ENCODE measurements around the gene RBM4. TPM values are rescaled to one million over a fixed set of nuclear protein-coding genes. Genes with fewer than 3 reads are reported as not detected.
"Not testable (repeated sequence)": the region's sequence is repeated elsewhere in the genome, so short reads cannot be mapped to it uniquely, and the experiment has no call there.

RBM4 gene
- total RNA-seq, 1 donor from 2014 or later: 60.1 TPM

GRCh38 chr11:66639066-66639813, 737 bp downstream of the RBM4 start:
- intact Hi-C loops (cut with DNase I): loop anchor here (5.0 kb wide), 1 partner anchor 38 kb away; the partner anchor contains the start of gene RBM4B
- no peak for DNase-seq (ENCODE audit: low spot score)

GRCh38 chr11:66639814-66640340, 1.4 kb downstream of the RBM4 start:
- intact Hi-C loops (cut with DNase I): loop anchor here (5.0 kb wide), 1 partner anchor 37 kb away; the partner anchor contains the start of gene RBM4B

GRCh38 chr11:66641834-66642233, 3.3 kb downstream of the RBM4 start:
- DNase-seq (ENCODE audit: low spot score): no peak
- intact Hi-C loops (cut with DNase I): no loop called here

More at GRCh38 chr11:66639814-66640340, 1.4 kb downstream of the RBM4 start:
- DNase-seq (ENCODE audit: low spot score): not testable (repeated sequence)

- DNase-seq (ENCODE audit: low spot score): no peak
- intact Hi-C loops (cut with DNase I): no loop called here
Measured at GRCh38 chr11:66643745-66644437, 5.4 kb downstream of the RBM4 start.

GRCh38 chr11:66646828-66647227, 8.3 kb downstream of the RBM4 start:
- intact Hi-C loops (cut with DNase I): no loop called here
- DNase-seq (ENCODE audit: low spot score): no peak

DNA sequence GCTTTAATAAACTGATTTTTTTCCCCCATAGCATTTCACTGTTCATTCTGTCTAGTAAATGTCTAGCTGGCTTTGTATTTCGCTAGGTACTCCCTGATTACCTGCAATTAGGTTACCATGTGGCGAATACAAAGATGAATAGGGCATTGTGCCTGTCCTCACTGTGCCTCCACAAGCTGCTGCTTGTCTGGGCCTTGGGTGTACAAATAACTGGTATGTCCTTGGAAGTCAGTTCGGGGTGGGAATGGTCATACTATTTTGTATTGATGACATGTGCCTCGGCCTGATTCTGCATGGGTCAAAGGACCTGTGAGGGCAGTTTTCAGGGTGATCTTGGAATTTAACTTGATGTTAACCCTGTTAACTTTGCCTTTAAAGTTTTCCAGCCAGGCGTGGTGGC, 11.4 kb downstream of the RBM4 start:
- DNase-seq (ENCODE audit: low spot score): no peak
- intact Hi-C loops (cut with DNase I): no loop called here

GRCh38 chr11:66651016-66651415, 12.5 kb downstream of the RBM4 start:
- DNase-seq (ENCODE audit: low spot score): no peak
- intact Hi-C loops (cut with DNase I): no loop called here

DNA sequence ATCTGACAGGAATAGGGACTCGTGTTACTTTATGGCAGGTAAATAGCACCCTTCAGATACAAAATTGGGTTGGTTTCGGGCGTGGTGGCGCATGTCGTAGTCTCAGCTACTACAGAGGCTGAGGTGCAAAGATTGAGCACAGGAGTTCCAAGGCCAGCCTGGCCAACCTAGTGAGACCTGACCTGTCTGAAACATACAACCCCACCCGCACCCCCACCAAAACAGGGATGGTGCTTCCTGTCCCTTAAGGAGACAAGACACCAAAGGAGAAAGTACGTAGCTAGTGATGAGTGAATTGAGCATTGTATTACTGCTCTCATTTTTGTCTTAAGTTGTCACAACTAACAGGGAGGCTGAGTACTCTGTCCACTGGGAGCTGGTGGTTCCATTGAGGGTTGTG, 14.1 kb downstream of the RBM4 start:
- intact Hi-C loops (cut with DNase I): no loop called here
- no peak for DNase-seq (ENCODE audit: low spot score)

GRCh38 chr11:66653123-66653522, 14.6 kb downstream of the RBM4 start:
- DNase-seq (ENCODE audit: low spot score): no peak
- intact Hi-C loops (cut with DNase I): no loop called here

DNA sequence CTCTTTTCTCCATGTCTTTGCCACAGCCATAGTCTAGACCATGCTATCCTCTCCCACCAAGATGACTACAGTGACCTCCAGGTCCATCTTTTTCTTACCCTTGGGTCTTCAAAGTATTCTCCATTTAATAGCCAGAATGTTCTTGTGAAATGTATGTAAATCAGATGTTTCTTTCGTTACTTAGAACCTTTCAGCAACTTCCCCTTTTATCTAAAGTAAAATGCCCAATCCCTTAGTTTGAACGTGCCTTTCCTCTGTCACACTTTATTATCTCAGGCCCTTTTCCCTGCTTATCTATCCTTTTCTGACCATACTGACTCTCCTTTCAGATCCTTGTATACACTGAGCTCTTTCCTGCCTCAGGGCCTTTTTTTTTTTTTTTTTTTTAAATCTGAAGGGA, 21.3 kb downstream of the RBM4 start:
- intact Hi-C loops (cut with DNase I): no loop called here
- no peak for DNase-seq (ENCODE audit: low spot score)

DNA sequence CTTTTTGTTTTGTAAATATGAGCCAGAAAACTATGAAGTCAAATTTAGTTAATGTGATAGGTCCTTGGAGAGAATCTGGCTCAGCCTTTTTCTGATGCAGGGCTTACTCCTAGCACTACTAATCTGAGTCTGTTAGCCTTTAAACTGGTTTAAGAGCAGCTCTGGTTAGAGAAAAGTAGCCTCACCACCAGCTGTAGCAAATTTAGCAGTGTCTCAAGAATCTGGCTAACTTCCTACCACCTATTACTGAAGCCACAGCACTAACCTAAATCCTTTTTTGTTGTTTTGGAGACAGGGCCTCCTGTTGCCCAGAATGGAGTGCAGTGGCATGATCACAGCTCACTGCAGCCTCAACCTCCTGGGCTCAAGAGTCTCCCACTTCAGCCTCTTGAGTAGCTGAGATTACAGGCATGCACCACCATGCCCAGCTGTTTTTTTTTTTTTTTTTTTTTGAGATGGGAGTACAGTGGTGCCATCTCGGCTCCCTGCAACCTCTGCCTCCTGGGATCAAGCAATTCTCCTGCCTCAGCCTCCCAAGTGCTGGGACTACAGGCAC, 25.3 kb downstream of the RBM4 start:
- intact Hi-C loops (cut with DNase I): no loop called here
- no peak for DNase-seq (ENCODE audit: low spot score)

- DNase-seq (ENCODE audit: low spot score): no peak
- intact Hi-C loops (cut with DNase I): no loop called here
Measured at GRCh38 chr11:66665369-66665768, 26.9 kb downstream of the RBM4 start.

- intact Hi-C loops (cut with DNase I): no loop called here
- no peak for DNase-seq (ENCODE audit: low spot score)
Measured at GRCh38 chr11:66670816-66671215, 32.3 kb downstream of the RBM4 start.

DNA sequence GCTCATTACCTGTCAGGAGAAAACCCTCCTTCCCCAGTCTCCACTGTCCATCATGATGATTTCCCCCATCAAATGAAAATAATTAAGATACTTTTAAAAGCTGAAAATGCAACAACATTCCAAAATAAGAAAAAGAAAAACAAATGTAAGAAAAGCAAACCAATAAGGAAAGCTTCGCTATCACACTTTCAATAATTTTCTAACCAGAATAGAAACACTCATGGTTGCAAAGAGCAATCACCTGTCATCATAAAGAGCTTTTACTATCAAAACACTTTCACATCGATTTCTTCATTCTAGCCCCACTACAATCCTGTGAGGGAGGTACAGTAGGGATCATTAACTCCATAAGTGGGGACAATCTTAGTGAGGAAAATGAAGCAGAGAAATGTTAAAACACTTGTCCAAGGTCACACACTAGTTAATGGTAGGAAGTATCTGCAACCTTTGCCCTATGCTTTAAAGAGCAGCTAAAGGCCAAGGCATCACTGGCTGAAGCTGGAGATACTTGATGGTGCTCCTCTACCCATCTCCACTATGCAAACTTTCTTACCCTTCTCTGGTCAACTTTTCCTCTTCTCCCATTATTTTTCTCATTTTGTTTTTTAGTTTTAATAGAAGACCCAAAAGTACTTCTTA, 36.6 kb downstream of the RBM4 start:
- intact Hi-C loops (cut with DNase I): loop anchor here (5.0 kb wide), 4 partner anchors 38 to 268 kb away; partner anchors contain the start of genes CCDC87, CCS, MRPL11 and RBM4
- no peak for DNase-seq (ENCODE audit: low spot score)

DNA sequence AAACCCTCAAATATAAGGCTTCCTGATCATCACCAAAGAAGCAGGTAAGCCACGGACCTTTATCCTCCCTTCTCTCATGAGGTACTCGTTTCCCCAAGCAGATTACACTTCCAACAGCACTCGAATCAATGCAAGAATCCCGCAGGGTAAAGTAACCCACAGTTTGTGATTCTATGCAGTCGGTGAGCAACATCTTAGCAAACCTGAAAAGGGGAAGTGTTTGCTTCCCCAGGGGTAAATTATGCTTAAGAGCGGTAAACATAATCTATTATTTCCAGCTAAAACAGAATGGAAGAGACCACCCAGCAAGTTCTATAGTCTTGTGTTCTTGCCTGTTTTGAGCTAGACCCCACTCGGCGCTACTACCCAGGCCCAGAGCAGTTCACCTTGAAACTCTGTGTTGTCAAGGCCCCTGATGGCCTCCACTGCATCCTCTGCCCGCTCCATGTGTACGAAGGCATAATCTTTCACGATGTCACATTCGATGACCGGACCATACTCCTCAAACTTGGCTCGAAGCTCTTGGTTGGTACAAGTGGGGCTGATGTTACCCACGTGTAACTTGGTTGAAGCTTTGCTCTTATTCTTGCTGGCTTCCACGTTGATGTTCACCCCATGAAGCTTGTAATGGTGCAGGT, 37.9 kb downstream of the RBM4 start:
- intact Hi-C loops (cut with DNase I): loop anchor here (5.0 kb wide), 4 partner anchors 39 to 269 kb away; partner anchors contain the start of genes CCDC87, CCS, MRPL11 and RBM4
- DNase-seq (ENCODE audit: low spot score): no peak

DNA sequence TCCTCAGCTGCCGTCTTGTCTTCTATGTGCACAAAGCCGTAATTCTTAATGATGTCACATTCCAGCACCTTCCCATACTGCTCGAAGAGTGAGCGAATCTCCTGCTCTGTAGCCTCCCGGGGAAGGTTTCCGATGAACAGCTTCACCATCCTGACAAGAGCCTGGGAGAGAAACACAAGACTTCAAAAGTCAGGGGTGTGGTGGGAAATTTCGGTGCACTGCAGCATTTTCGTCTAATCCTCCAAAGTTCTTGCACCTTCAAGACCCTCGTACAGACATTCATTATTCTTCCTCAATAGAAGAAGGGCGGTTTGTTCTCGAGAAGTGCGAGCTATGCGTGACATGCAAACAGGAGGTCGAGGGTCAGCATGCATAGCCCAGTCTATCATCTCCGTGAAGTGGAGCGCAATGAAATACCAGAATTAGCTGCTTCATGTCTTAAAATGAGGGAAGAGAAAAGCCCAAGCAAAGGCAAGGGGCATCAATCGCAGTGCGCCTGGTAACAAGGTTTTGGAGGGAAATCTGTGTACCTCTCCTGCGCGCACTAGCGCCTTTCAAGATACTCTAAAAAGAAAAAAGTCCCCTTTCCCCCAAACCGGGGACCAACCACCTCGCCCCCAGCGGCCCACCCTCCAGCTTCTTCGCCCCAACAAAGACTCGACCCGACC, 38.6 kb downstream of the RBM4 start:
- DNase-seq (ENCODE audit: low spot score): no peak

DNA sequence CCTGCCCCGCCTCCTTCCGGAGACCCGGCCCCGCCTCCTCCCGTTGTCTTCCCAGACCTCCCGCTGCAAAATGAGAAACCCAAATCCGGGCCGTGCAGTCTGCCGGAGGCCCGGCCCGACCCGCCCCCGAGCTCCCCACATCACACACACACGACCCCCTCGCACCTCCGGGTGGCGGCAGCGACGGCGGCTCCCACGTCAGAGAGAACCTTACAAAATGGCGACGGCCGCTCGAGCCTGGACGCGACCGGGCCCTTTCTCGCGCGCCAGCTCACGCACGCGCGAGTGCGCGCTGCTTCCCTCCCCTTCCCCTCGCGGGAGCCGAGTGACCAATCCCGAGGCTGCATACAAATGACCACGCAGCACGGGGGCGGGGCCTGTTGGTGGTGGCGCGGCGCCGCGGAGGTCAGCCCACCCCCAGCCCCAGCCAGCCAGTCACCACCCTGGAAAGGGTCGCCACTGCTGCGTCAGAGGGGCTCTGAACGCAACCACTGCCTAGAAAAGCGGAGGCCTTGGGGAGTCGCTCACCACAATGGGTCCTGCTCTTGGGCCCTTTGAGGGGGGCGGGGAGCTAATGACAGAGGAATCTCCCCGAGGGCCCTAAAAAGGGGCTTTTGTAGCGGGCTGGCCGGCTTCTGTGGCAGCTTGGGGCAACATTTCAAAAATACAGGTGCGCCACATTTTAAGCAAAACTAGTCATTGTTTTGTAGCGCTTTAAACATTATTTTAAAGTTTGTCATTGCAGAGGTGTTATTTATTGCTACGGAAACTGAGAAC, 39.3 kb downstream of the RBM4 start, which contains the start of gene RBM4B:
Gene RBM4B (minus strand): TSS at position 289 of the 777 bp plus-strand sequence. CDS start 808 bp downstream, outside the sequence.
- intact Hi-C loops (cut with DNase I): loop anchor here (1.0 to 5.0 kb wide), 6 partner anchors 40 to 270 kb away; partner anchors contain the start of genes CCDC87, CCS, MRPL11 and RBM14
- peak; percentile 98 for DNase-seq (ENCODE audit: low spot score)

More for the DNA sequence above, 38.6 kb downstream of the RBM4 start:
- intact Hi-C loops (cut with DNase I): loop anchor here (5.0 kb wide), 4 partner anchors 40 to 270 kb away; partner anchors contain the start of genes CCDC87, CCS, MRPL11 and RBM4

Data from cardiac septum (tissue), 1 donor.